Measurements from ENCODE around the gene ASXL2. TPM values are rescaled to one million over a fixed set of nuclear protein-coding genes. Genes with fewer than 3 reads are reported as not detected.

The ASXL2 gene
- total RNA-seq, 1 donor from 2014 or later: 38.4 TPM

DNA sequence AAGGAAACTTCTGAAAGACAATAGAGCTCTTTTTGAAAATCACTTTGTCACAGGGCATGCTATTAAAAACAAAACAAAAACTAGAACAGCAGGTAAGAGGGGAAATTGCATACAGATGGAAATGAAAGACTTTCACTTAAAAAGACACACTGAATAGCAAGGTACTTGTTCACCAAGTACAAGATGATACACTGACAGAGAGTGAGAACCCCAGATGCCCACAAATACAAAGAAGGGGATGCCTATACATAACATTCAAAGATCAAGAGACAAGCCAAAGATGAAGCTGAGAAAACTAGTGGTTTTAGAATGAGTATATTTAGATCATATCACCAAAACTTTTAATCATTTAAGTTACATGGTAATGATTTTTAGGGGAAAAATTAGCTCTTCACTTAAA is 60.7 kb downstream of the ASXL2 start:
- peaks cover 16% of the 10 kb centered on the region for H3K36me3 Mint-ChIP-seq (ENCODE audit: low read depth)
- POLR2A ChIA-PET: no interaction called here
- DNase-seq (no peak), ATAC-seq (ENCODE audit: low read depth) (no peak)
- H3K4me1 Mint-ChIP-seq: peaks cover 33% of the 10 kb centered on the region
- CTCF ChIA-PET: no interaction called here
- intact Hi-C loops (cut with micrococcal nuclease): no loop called here
- H3K27ac Mint-ChIP-seq: no peak overlapping the region
- H3K27me3 Mint-ChIP-seq: no peaks in the 10 kb centered on the region
- no peak overlapping the region for H3K4me3 Mint-ChIP-seq
- no peaks in the 10 kb centered on the region for H3K9me3 Mint-ChIP-seq
- TF ChIP-seq CTCF (IDR thresholded peaks at IDR 0.05): no peak

DNA sequence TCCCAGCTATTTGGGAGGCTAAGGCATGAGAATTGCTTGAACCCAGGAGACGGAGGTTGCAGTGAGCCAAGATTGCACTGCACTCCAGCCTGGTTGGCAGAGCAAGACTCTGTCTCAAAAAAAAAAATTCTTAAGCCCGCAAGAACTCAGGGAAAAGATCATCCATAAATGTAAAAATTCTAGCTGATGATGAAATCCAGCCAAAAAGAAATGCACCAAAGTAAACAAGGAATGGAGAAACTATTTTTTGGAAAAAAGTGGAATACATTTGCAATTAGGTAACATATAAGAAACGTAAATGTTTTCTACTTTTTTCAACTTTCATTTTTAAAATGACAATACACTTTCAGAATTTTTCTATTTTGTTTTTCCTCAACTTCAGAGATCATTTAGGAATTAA is 61.3 kb downstream of the ASXL2 start:
- DNase-seq (no peak), ATAC-seq (ENCODE audit: low read depth) (no peak)
- H3K27ac Mint-ChIP-seq: no peak overlapping the region
- ChIA-PET CTCF (no interaction called here), POLR2A (no interaction called here)
- H3K9me3 Mint-ChIP-seq: no peaks in the 10 kb centered on the region
- H3K27me3 Mint-ChIP-seq: no peaks in the 10 kb centered on the region
- peaks cover 30% of the 10 kb centered on the region for H3K4me1 Mint-ChIP-seq
- H3K36me3 Mint-ChIP-seq (ENCODE audit: low read depth): peaks cover 14% of the 10 kb centered on the region
- no peak overlapping the region for H3K4me3 Mint-ChIP-seq
- intact Hi-C loops (cut with micrococcal nuclease): no loop called here
- TF ChIP-seq CTCF (IDR thresholded peaks at IDR 0.05): no peak

GRCh38 chr2:25816249-25816648 is 62.0 kb downstream of the ASXL2 start:
- CTCF ChIA-PET: no interaction called here
- Mint-ChIP-seq H3K4me1 (peaks cover 24% of the 10 kb centered on the region), H3K9me3 (no peaks in the 10 kb centered on the region), H3K27ac (no peak overlapping the region), H3K4me3 (no peak overlapping the region), H3K27me3 (no peaks in the 10 kb centered on the region), H3K36me3 (ENCODE audit: low read depth) (peaks cover 14% of the 10 kb centered on the region)
- intact Hi-C loops (cut with micrococcal nuclease): no loop called here
- no peak for DNase-seq
- ATAC-seq (ENCODE audit: low read depth): no peak
- POLR2A ChIA-PET: no interaction called here
- TF ChIP-seq CTCF (IDR thresholded peaks at IDR 0.05): no peak

DNA sequence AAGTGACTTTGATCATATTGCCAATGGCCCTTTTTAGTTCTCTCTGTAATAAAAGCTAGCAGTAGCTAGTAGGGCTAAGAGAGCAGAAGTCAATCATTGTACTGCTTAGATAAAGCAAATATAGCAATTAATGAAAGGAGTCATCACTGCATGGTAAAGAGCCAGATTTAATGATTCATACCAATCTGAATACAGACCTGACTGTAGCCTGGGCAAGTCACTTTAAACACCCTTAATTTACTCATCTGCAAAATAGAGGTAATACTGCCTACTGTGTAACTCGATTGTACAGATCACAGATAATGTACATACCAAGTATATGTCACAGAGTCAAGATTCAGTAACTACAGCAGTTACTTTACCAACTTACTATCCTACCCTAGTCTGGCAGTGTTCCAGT is 63.6 kb downstream of the ASXL2 start:
- CTCF ChIA-PET: no interaction called here
- H3K27ac Mint-ChIP-seq: no peak overlapping the region
- H3K27me3 Mint-ChIP-seq: no peaks in the 10 kb centered on the region
- no peak for TF ChIP-seq CTCF (IDR thresholded peaks at IDR 0.05)
- POLR2A ChIA-PET: no interaction called here
- ATAC-seq (ENCODE audit: low read depth): no peak
- no peak for DNase-seq
- intact Hi-C loops (cut with micrococcal nuclease): no loop called here
- no peaks in the 10 kb centered on the region for H3K9me3 Mint-ChIP-seq
- peaks cover 24% of the 10 kb centered on the region for H3K36me3 Mint-ChIP-seq (ENCODE audit: low read depth)
- no peak overlapping the region for H3K4me3 Mint-ChIP-seq
- H3K4me1 Mint-ChIP-seq: peaks cover 28% of the 10 kb centered on the region

DNA sequence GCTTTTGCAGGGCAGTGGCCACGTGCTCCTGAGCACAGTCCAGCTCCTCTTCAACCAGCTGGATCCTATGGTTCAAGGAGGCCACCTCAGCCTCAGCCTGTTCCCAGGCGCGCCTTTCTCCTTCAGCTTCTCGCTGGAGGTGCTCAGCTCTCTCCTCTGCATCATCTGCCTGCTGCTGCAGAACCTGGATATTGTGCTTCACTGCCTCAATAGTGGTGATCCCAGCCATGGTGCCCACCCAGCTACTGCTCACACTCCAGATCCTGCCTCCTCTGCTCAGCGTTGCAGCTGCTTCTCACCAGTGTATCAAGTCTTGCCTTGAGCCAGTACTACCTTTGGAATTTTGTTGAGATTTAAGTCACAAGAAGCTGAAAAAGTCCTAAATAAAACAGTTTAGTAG is 67.9 kb downstream of the ASXL2 start:
- intact Hi-C loops (cut with micrococcal nuclease): no loop called here
- Mint-ChIP-seq H3K9me3 (no peaks in the 10 kb centered on the region), H3K36me3 (ENCODE audit: low read depth) (peaks cover 32% of the 10 kb centered on the region), H3K4me3 (no peak overlapping the region), H3K27ac (no peak overlapping the region), H3K4me1 (peaks cover 24% of the 10 kb centered on the region), H3K27me3 (no peaks in the 10 kb centered on the region)
- ChIA-PET POLR2A (no interaction called here), CTCF (no interaction called here)
- DNase-seq: no peak
- no peak for TF ChIP-seq CTCF (IDR thresholded peaks at IDR 0.05)
- no peak for ATAC-seq (ENCODE audit: low read depth)

Measured in activated B cell treated with CpG ODN at 0.5 μM for 24 hours (primary cell).